A549 treated with AZD9567 at 1 μM for 4 hours (cell line): ENCODE data around the gene ACCS. TPM values are rescaled to one million over a fixed set of nuclear protein-coding genes. Genes with fewer than 3 reads are reported as not detected.

Experiments used
- total RNA-seq: library from RNA; stranded (reverse); fragments of 200-300 nt; extraction: Qiagen RNA extraction; gene quantifications from 5 replicates; pipeline ENCODE4 v1.2.3, GENCODE V29; 2022; ENCODE audit not compliant: insufficient read depth

Gene ACCS
- 18.3 to 20.3 TPM (median 18.6 TPM) in 5 replicates for total RNA-seq

GRCh38 chr11:44065841-44066731 is at the start of gene ACCS:
Gene ACCS (plus strand): TSS chr11:44066270. CDS start chr11:44067628, 1,358 bp downstream.

DNA sequence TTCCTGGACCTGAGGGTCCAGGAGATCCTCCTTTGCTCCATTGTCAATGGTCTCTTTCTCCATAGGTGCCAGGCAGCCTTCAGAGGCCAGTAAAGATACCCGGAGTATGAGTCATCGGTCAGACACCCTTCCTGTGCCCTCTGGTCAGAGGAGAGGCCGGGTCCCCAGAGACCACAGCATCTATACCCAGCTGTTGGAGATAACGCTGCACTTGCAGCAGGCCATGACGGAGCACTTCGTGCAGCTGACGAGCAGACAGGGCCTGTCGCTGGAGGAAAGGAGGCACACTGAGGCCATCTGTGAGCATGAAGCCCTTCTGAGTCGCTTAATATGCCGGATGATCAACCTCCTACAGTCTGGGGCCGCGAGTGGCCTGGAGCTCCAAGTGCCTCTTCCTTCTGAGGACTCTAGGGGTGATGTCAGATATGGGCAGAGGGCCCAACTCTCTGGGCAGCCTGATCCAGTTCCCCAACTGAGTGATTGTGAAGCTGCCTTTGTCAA is 18.1 kb upstream of the ACCS start, which contains the start of gene ACCSL:
Gene ACCSL (plus strand): TSS at position 51 of the 501 bp plus-strand sequence. CDS start 56 bp downstream, at position 107.

GRCh38 chr11:44095506-44096359 is 29.7 kb downstream of the ACCS start, which contains the start of gene EXT2:
Gene EXT2 (plus strand): TSS chr11:44095678. CDS start chr11:44107713, 12,035 bp downstream.

Other genes with a start within 250 kb of the ACCS start
- 21.6 to 35.7 TPM (median 24.1 TPM) in 5 replicates for gene ALKBH3, start 185.4 kb upstream of the ACCS start, total RNA-seq
- gene C11orf96, start 123.6 kb upstream of the ACCS start, total RNA-seq, result 2.7 to 4.2 TPM (median 3.5 TPM) in 4 of 5 replicates, not detected in the other
- not detected in 5 replicates for gene ACCSL, start 18.3 kb upstream of the ACCS start, total RNA-seq
- 55.4 to 59.6 TPM (median 58.1 TPM) in 5 replicates for gene EXT2, start 29.4 kb downstream of the ACCS start, total RNA-seq
- gene ALX4, start 243.9 kb downstream of the ACCS start, total RNA-seq, result 0.87 to 2.4 TPM (median 2.0 TPM) in 5 replicates